ENCODE results near the gene NDUFAF2.

- TF ChIP-seq, protein P1, sequence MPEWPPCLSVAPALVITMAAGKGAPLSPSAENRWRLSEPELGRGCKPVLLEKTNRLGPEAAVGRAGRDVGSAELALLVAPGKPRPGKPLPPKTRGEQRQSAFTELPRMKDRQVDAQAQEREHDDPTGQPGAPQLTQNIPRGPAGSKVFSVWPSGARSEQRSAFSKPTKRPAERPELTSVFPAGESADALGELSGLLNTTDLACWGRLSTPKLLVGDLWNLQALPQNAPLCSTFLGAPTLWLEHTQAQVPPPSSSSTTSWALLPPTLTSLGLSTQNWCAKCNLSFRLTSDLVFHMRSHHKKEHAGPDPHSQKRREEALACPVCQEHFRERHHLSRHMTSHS (tag by site-specific recombination; IDR thresholded peaks at IDR 0.05): no peak
- TF ChIP-seq ZNF157 (tag by site-specific recombination; IDR thresholded peaks at IDR 0.05) (no peak), ZBTB11 (tag by site-specific recombination; conservative IDR thresholded peaks at IDR 0.05; ENCODE audit: low read depth) (no peak), YY1 (tag by site-specific recombination; IDR thresholded peaks at IDR 0.05) (no peak), PRDM4 (tag by site-specific recombination; IDR thresholded peaks at IDR 0.05) (no peak), ZNF18 (tag by site-specific recombination; IDR thresholded peaks at IDR 0.05) (no peak)
- TF ChIP-seq, protein P2, sequence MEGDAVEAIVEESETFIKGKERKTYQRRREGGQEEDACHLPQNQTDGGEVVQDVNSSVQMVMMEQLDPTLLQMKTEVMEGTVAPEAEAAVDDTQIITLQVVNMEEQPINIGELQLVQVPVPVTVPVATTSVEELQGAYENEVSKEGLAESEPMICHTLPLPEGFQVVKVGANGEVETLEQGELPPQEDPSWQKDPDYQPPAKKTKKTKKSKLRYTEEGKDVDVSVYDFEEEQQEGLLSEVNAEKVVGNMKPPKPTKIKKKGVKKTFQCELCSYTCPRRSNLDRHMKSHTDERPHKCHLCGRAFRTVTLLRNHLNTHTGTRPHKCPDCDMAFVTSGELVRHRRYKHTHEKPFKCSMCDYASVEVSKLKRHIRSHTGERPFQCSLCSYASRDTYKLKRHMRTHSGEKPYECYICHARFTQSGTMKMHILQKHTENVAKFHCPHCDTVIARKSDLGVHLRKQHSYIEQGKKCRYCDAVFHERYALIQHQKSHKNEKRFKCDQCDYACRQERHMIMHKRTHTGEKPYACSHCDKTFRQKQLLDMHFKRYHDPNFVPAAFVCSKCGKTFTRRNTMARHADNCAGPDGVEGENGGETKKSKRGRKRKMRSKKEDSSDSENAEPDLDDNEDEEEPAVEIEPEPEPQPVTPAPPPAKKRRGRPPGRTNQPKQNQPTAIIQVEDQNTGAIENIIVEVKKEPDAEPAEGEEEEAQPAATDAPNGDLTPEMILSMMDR (tag by site-specific recombination; IDR thresholded peaks at IDR 0.05): no peak
These were observed 175.5 kb downstream of the NDUFAF2 start for GRCh38 chr5:61120534-61120933.

Data from HEK293 (cell line).